NOMO-1 treated with DMSO at 0.1 percent for 48 hours (cell line): ENCODE results near the gene PHOX2A.
A peak's percentile ranks its signal among the peaks of the same experiment; 100 is the strongest.

Experiments used
- DNase-seq: peaks from one replicate; lab custom pipeline; 2025; ENCODE audit not compliant: unreplicated experiment; lab: John Stamatoyannopoulos, UW

The PHOX2A gene

DNA sequence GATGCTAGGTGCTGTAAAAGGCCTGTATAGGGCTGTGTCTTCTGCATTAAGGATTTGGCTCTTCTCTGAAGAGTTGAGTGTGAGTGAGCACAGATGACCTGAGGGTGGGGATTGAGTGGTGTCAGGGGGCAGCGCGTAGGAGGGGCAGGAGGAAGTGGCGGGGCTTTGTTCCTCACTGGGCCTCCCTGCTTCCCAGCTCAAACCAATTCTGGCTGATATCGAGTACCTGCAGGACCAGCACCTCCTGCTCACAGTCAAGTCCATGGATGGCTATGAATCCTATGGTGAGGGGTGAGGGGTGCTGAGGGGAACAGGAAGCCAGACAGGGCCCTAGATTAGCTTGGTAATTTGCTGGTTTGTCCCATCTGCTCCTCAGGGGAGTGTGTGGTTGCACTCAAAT lies 9.1 kb downstream of the PHOX2A start:
- DNase-seq, result no peak

DNA sequence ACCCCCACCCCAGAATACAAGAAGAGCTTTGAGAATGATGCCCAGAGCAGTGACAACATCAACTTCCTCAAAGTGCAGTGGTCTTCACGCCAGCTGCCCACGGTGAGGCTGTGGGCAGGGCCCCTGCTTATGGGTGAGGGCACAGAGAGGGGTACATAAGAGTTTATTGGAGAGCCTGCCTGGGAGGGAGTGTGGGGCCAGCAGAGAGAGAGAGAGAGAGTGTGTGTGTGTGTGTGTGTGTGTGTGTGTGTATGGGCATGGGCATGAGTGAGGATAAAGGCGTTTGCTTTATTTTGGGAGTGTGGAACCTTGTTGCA lies 9.5 kb downstream of the PHOX2A start:
- no peak for DNase-seq

DNA sequence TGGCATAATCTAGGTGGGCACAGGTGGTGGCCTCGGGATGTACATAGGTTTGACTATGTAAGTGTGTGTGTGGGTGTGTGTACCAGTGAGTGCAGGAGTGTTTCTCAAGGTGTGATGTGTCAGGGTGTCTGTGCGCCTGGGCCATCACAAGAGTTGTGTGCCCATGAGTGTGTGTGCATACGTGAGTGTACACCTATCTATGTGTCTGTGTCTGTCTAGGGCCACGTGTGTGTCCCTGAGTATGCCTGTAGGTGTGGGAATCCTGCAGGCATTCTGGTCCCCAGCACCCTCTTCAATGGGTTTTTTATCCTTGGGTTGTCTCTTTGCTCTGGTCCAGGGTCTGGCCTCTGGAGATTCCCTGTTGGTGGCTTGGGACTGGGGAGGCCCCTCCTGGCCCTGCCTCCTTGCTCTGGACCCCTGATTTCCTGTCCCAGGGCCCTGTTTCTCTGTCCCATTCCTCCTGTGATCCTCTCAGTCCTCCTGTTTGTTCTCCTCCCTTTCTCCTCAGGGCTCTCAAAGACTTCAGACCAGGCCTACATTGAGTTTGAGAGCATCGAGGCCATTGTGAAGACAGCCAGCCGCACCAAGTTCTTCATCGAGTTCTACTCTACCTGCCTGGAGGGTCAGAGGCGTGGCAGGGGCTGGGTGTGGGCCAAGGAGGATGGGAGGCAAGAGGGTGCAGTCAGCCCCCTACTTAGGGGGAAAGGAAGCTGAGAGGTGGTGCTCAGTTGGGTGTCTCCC lies 10.0 kb downstream of the PHOX2A start:
- no peak for DNase-seq

DNA sequence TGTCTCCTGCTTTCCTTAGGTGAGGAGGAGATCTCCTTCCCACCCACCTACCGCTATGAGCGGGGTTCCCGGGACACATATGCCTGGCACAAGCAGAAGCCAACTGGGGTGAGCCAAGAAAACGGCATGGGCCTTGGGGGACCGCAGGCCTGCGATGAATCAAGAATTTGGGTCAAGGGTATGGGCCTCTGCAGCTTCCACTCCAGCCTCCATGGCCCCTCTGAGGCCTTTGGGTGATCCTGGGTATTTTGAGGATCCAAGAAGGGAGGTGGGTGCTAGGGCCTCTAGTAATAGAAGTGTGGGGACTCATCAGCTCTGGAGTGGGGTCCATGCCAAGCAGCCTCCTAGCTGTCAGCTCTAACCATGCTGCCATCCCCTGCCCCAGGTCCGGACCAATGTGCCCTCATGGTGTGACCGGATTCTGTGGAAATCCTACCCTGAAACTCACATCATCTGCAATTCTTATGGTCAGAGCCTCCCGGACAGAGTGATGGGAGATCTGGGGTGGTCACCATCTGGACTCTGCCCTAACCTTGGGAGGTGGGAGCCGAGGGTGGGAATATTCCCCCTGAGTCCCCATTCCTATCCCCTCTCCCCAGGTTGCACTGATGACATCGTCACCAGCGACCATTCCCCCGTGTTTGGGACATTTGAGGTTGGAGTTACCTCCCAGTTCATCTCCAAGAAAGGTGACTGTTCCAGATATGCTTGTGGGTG lies 10.8 kb downstream of the PHOX2A start:
- DNase-seq, result no peak

DNA sequence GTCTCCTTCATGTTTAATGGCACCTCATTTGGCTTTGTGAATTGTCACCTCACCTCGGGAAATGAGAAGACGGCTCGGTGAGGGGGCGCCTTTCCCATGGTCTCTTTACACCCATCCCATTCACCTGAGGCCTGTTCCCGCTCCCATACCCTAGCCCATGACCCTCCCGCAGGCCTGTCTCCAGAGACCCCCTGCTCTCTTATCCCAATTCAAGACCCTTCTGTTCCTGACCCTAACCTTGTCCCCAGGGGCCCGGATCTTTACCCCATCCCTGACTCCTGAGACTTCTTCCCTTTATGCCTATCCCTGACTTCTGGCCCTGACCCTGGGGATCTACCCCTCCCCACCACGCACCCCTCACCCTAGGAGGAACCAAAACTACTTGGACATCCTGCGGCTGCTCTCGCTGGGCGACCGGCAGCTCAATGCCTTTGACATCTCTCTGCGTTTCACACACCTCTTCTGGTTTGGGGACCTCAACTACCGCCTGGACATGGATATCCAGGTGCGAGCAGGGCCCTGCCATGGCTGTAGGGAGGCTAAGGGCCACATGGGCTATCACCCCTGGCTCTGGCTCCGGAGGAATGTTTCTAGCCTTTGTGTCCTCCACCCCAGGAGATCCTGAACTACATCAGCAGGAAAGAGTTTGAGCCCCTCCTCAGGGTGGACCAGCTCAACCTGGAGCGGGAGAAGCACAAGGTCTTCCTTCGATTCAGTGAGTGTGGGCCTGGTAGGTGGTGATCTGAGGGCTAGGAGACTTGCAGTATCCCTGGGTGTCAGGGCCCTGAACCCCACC lies 11.5 kb downstream of the PHOX2A start:
- no peak for DNase-seq

DNA sequence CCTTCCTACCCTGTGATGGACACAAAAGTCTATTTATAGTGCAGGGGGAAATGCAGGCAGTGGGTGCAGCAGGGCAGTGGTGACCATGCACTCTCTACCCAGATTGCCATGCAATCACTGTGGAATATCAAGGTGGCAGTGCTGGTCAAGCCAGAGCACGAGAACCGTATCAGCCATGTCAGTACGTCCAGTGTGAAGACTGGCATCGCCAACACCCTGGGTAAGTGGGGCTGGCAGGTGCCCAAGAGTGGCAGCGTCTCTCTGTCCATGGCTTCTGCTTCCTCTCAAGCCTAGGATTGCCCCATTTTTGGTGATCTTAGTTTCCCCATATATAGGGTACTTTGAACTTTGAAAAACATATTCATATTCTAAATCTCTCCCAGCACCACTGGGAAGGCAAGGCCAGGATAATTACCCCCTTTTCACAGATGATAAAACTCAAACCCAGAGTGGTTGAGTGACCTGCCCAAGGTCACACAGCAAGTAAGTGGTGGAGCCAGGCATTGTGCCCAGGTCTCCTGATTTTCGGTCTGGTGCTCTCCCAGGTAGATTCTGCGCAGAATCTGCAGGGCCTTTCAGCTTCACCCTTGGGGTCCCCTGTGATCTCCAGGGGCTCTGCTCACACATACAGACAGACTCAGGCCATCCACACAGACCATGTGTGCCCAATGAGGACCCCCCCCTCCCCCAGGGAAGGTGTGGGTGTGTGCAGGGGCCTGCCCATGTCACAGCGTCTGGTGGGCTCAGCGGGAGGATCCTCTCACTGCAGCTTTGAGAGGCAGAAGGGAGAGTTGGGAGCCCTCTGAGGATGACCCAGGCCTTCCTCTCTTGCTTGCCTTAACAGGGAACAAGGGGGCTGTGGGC lies 12.3 kb downstream of the PHOX2A start:
- DNase-seq, result no peak

DNA sequence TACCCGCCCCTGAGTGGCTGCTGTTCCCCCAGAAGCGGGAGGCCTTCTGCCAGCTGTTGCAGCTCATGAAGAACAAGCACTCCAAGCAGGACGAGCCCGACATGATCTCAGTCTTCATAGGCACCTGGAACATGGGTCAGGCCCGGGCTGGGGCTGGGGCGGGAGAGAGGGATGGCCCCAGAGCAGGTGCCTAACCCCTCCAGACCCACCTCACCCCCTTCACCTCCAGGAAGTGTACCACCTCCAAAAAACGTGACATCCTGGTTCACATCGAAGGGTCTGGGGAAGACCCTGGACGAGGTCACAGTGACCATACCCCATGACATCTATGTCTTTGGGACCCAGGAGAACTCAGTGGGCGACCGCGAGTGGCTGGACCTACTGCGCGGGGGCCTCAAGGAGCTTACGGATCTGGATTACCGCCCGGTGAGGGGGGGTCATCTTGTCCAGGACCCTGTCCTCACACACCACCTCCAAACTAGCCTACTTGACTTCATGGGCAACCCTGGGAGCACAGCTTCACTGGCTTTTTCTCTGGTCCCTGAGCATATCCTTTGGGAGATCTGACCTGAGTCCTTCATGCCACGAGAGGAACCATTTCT lies 13.1 kb downstream of the PHOX2A start:
- no peak for DNase-seq

DNA sequence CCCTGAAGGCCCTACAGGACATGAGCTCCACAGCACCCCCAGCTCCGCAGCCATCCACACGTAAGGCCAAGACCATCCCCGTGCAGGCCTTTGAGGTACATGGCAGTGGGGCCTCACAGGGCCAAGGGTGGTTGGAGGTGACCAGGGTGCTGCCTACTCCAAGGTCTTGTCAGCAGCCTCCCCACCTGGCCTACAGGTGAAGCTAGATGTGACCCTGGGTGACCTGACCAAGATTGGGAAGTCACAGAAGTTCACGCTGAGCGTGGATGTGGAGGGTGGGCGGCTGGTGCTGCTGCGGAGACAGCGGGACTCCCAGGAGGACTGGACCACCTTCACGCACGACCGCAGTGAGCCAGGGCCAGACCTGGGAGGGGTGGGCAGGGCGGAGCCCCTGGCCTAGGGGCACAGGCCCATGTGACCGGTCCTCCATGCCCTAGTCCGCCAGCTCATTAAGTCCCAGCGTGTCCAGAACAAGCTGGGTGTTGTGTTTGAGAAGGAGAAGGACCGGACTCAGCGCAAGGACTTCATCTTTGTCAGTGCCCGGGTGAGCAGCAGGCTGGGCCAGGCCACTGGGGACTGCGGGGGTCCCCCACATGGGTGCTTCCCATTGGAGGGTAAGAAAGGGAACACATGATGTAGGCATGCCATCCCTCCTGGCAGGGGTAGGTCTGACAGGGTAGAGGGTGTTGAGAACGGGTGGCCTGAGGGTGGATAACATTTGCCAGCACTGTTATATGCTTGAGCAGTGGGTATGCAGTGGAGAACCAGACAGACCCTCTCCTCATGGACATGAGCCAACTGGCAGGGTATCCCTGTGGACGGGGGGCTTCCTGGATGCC lies 13.8 kb downstream of the PHOX2A start:
- DNase-seq, result no peak

DNA sequence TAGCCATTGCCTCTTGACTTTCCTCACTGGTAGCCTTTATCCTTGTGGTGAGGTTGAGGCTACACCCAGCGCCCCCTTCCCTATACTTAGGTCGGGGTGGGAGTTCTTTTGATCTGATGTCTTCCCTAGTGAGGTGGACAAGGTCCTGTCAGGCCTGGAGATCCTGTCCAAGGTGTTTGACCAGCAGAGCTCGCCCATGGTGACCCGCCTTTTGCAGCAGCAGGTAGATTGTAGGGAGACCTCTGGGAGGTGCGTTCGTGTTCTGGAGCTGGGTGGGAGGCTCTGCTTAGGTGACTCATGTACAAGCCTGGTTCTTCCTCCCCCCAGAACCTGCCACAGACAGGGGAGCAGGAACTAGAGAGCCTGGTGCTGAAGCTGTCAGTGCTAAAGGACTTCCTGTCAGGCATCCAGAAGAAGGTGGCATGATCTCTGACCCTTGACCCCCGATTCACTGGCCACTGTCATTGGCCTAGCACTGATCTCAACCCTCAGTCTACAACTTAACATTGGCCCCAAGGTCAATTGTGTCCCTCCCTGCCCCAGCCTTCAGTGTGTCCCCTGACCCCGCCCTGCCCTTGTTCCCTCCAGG lies 14.5 kb downstream of the PHOX2A start:
- DNase-seq, result no peak

DNA sequence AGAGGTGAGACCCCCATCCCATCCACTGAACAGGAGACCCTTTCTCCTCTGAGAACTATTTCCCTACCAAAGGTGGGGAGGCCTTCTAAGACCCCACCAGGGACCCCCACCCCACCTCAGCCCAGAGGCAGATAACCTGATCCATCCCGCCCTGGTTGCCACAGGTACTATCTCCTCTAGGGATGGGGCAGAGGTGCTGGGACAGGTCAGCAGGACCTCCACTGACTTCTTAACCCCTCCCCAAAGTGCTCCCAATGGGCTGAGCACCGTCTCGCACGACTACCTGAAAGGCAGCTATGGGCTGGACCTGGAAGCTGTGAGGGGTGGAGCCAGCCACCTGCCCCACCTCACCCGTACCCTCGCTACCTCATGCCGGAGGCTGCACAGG lies 15.1 kb downstream of the PHOX2A start:
- no peak for DNase-seq

DNA sequence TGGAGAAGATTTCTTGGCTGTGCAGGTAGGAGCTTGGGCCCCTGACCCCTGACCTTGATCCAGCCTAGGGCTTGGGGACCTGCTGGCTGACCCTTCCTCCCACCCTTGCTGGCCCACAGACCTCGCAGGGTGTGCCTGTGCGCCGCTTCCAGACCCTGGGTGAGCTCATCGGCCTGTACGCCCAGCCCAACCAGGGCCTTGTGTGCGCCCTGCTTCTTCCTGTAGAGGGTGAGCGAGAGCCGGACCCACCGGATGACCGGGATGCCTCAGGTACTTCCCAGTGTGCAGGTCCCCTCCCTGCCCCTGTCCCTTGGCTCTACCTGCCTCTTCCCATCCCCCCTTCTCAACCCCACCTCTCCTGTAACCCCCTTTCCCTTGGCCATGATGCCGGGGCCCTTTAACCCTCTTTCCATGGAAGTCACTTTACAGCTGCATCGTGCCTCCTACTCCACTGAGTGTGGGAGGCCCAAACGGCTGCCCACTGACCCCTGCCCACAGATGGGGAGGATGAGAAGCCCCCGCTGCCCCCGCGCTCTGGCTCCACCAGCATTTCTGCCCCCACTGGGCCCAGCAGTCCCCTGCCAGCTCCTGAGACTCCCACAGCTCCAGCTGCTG lies 15.6 kb downstream of the PHOX2A start:
- no peak for DNase-seq

DNA sequence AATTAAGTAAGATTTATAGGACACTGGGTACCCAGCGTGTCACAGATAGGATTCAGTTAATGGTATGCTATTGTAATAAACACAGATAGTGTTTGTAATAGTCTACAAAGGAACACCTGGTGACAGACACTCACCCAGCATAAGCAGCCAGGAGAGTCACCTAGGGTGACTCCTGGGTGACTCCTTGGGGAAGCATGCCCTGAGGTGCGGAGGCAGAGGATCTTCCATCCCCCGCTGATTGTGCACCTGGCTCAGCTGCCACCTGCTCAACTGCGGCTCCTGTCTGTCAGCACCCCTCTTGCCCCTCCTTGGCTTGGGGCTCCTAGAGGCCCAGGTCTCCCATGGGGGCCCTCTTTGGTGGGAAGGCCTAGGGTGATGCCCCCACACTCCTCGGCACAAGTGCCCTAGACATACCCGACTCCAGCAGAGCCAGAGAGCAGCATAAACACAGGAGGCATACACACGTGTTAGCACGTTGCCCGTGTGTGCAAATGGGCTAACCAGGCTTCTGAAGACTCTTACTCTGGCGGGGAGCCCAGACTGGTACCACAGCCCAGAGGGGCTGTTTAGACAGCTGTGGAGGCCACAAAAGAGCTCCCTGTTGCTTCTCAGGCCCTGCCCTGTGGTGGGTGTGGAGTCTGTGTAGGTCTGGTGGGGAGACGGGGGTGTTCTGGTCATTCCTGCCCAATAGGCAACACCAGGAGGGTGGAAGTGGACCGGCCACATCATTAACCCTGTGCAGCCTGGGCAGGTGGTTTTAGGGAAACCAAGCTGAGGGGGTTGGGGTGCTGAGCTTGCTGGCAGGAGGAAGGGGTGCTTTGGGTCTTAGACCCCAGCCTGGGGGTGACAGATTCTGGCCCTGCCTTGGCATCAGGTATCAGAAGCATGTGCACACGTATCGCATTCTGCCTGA lies 16.4 kb downstream of the PHOX2A start:
- no peak for DNase-seq

DNA sequence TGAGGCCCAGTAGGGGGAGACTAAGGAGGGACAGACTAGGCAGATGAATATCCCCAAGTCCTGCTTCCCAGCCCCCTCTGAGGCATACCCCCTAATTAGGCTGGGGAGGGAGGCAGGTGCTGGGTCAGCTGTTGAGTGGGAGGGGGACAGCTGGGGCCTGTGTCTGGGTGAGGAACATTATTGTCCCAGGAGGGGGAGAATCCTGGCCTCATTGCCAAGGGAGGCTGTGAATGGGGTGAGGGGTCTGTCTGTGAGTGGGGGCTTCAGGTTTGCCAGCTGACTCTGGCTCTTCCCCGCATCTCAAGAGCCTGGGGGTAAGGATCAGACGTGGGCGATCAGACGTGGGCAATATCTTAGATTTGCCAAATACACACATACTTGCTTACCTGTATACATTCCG lies 17.3 kb downstream of the PHOX2A start:
- no peak for DNase-seq

DNA sequence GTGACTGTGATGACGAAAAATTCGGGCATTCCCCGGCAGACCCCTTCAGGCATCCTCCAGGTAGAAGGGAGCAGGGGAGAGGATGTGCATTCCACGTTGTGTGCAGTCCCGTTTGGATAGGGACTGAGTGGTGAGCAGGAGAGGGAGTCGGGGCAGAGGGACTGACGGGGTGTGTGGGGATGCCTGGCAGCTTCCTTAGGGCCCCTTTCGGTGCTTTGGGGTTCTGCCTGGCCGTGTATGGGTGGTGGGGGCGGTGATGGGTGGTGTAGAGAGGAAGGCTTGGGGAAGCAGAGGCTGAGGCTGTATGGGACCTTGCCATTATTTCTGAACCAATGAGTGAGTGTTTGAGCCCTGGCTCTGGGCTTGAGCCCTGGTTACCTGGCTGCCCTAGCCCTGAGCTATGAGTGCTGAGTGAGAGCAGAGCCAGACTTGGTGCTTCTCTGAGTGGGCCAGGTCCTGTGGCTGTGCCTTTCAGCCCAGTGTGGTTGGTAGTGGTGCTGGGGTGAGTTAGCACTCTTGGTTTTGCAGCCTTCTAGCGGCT lies 18.5 kb downstream of the PHOX2A start:
- DNase-seq, result no peak

DNA sequence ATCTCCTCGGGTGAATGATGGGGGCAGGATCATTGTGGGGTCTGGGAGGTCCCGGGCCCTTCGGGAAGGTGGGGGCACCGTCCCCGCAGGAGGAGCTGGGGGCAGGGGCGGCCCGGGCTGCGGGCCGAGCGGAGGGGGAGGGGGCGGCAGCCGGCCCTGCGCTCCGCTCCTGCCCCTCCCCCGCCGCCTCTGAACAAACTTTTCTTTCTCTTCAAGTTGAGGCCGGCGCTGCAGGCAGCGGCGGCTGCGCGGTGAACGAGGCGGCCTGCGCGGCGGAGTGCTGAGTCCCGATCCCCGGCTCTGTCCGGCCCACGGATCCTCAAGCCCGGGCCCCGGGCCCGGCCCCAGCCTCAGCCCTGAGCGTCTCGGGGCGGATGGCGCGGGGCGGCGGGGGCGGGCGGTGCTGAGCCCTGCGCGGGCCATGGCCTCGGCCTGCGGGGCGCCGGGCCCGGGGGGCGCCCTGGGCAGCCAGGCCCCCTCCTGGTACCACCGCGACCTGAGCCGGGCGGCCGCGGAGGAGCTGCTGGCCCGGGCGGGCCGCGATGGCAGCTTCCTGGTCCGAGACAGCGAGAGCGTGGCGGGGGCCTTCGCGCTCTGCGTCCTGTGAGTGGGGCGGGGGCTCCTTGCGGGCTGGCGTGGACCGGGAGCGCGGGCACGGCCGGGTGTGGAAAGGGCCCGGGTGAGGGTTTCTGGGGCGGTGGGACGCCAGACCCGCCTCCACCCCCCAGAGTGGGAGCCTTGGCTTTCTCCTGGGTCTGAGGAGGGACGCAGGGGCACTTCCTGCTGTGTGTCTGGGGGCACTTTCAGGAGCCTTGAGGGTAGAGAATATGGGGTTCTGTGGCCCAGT lies 19.2 kb downstream of the PHOX2A start, which contains the start of gene INPPL1:
Gene INPPL1, plus strand, starts transcription at position 204 of the 847 bp plus-strand sequence. Its CDS starts 218 bp downstream, at position 422.
- DNase-seq, result peak; percentile 14
